ENCODE data around the gene KCTD10.

The KCTD10 gene

DNA sequence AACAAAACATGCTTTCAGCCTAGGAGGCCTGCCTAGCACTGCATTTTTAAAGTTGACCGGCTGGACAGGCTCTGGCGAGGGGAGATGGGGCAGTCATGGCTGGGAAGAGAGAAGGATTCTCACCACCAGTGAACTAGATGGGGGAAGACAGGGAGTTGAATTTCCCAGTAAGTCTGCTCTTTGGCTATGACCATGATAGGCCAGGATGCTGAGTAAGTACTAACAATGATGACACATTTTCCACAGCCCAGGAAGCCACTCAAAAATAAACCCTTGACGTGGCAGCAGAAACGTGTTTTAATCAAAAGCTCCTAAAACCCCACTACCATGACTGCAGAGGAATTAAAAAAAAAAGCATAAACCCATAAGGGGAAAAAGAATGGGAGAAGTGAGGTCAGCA lies 19.0 kb downstream of the KCTD10 start:
- no peak overlapping the region for H3K4me3 ChIP-seq (ENCODE audit: low read depth, low read length)
- DNase-seq (ENCODE audit: low read depth), result no peak
- TF ChIP-seq, protein P1, sequence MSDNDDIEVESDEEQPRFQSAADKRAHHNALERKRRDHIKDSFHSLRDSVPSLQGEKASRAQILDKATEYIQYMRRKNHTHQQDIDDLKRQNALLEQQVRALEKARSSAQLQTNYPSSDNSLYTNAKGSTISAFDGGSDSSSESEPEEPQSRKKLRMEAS (IDR thresholded peaks at IDR 0.05; ENCODE audit: low read depth, low read length), result no peak
- TF ChIP-seq MYC (IDR thresholded peaks at IDR 0.05; ENCODE audit: low read depth, low read length) (no peak), POLR2A (IDR thresholded peaks at IDR 0.05; ENCODE audit: extremely low read depth, insufficient read length) (no peak), CTCF (IDR thresholded peaks at IDR 0.05; ENCODE audit: low read depth, low read length) (no peak)

- TF ChIP-seq MYC (IDR thresholded peaks at IDR 0.05; ENCODE audit: low read depth, low read length) (no peak), CTCF (IDR thresholded peaks at IDR 0.05; ENCODE audit: low read depth, low read length) (no peak), POLR2A (IDR thresholded peaks at IDR 0.05; ENCODE audit: extremely low read depth, insufficient read length) (no peak)
- TF ChIP-seq, protein P1 (IDR thresholded peaks at IDR 0.05; ENCODE audit: low read depth, low read length), result no peak
- no peak overlapping the region for H3K4me3 ChIP-seq (ENCODE audit: low read depth, low read length)
- no peak for DNase-seq (ENCODE audit: low read depth)
These were observed 21.4 kb downstream of the KCTD10 start for GRCh38 chr12:109455706-109456105.

GRCh38 chr12:109452489-109452888 lies 24.6 kb downstream of the KCTD10 start:
- TF ChIP-seq, protein P1 (IDR thresholded peaks at IDR 0.05; ENCODE audit: low read depth, low read length), result no peak
- no peak for TF ChIP-seq POLR2A (IDR thresholded peaks at IDR 0.05; ENCODE audit: extremely low read depth, insufficient read length)
- no peak for TF ChIP-seq CTCF (IDR thresholded peaks at IDR 0.05; ENCODE audit: low read depth, low read length)
- TF ChIP-seq MYC (IDR thresholded peaks at IDR 0.05; ENCODE audit: low read depth, low read length), result no peak

GRCh38 chr12:109451400-109451799 lies 25.7 kb downstream of the KCTD10 start:
- TF ChIP-seq CTCF (IDR thresholded peaks at IDR 0.05; ENCODE audit: low read depth, low read length), result no peak
- TF ChIP-seq, protein P1 (IDR thresholded peaks at IDR 0.05; ENCODE audit: low read depth, low read length), result no peak
- TF ChIP-seq MYC (IDR thresholded peaks at IDR 0.05; ENCODE audit: low read depth, low read length), result no peak
- TF ChIP-seq POLR2A (IDR thresholded peaks at IDR 0.05; ENCODE audit: extremely low read depth, insufficient read length), result no peak
- no peak overlapping the region for H3K4me3 ChIP-seq (ENCODE audit: low read depth, low read length)
- DNase-seq (ENCODE audit: low read depth), result no peak

More at GRCh38 chr12:109452489-109452888, 24.6 kb downstream of the KCTD10 start:
- no peak for DNase-seq (ENCODE audit: low read depth)
- H3K4me3 ChIP-seq (ENCODE audit: low read depth, low read length), result no peak overlapping the region

DNA sequence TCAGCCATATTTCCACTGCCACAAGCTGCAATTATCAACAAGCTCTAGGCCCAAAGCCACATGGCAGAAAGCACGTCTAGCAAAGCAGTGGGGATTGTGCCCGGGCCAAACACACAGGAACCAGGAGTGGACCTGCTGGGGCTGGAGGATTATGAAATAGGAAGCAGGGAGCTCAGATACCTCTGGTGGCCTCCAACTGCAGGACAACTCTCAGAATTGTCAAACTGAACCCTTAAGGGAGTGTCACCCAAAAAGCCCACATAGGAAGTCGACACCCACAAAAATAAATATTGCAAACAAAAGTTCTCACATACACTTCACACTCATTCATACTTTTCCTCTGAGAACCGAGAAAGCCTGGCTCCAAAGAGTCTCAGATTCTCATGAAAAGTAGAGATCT lies 26.1 kb downstream of the KCTD10 start:
- H3K4me3 ChIP-seq (ENCODE audit: low read depth, low read length), result no peak overlapping the region
- DNase-seq (ENCODE audit: low read depth), result peak; percentile 43
- TF ChIP-seq, protein P1 (IDR thresholded peaks at IDR 0.05; ENCODE audit: low read depth, low read length), result no peak
- TF ChIP-seq MYC (IDR thresholded peaks at IDR 0.05; ENCODE audit: low read depth, low read length) (no peak), CTCF (IDR thresholded peaks at IDR 0.05; ENCODE audit: low read depth, low read length) (no peak), POLR2A (IDR thresholded peaks at IDR 0.05; ENCODE audit: extremely low read depth, insufficient read length) (no peak)
